BE2C (cell line): ENCODE data around the gene MAP3K13.

Experiments used
- DNase-seq: peaks from one replicate; pipeline ENCODE4 v3.0.0-alpha.2; 2020
- H3K27me3 ChIP-seq: fragments of 250-450 bp; sonication (Bioruptor Pico); 2 replicates; pipeline ENCODE4 v1.5.1; 2020; ENCODE audit warnings: mild to moderate bottlenecking
- H3K36me3 ChIP-seq: fragments of 250-450 bp; sonication (Bioruptor Pico); 2 replicates; pipeline ENCODE4 v1.5.1; 2020; ENCODE audit warnings: mild to moderate bottlenecking
- H3K4me1 ChIP-seq: fragments of 250-450 bp; sonication (Bioruptor Pico); 2 replicates; pipeline ENCODE4 v1.5.1; 2020
- H3K4me3 ChIP-seq: 2 replicates; pipeline ENCODE4 v1.5.1; 2011; ENCODE audit warnings: low read depth, low read length
- H3K9me3 ChIP-seq: fragments of 250-450 bp; sonication (Bioruptor Pico); 2 replicates; pipeline ENCODE4 v1.5.1; 2020
- TF ChIP-seq, protein P1 (sequence below): IDR thresholded peaks from 2 replicates; pipeline ENCODE4 v1.5.1; 2012; ENCODE audit warnings: mild to moderate bottlenecking, low read depth, low read length

Gene MAP3K13

GRCh38 chr3:185340751-185341150 lies 22.2 kb upstream of the MAP3K13 start:
- H3K4me1 ChIP-seq = no peaks in the 10 kb centered on the region
- no peak overlapping the region for H3K4me3 ChIP-seq
- no peak for DNase-seq
- no peaks in the 10 kb centered on the region for H3K9me3 ChIP-seq
- no peaks in the 10 kb centered on the region for H3K27me3 ChIP-seq
- H3K36me3 ChIP-seq = no peaks in the 10 kb centered on the region
- TF ChIP-seq, protein P1, sequence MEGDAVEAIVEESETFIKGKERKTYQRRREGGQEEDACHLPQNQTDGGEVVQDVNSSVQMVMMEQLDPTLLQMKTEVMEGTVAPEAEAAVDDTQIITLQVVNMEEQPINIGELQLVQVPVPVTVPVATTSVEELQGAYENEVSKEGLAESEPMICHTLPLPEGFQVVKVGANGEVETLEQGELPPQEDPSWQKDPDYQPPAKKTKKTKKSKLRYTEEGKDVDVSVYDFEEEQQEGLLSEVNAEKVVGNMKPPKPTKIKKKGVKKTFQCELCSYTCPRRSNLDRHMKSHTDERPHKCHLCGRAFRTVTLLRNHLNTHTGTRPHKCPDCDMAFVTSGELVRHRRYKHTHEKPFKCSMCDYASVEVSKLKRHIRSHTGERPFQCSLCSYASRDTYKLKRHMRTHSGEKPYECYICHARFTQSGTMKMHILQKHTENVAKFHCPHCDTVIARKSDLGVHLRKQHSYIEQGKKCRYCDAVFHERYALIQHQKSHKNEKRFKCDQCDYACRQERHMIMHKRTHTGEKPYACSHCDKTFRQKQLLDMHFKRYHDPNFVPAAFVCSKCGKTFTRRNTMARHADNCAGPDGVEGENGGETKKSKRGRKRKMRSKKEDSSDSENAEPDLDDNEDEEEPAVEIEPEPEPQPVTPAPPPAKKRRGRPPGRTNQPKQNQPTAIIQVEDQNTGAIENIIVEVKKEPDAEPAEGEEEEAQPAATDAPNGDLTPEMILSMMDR = no peak

DNA sequence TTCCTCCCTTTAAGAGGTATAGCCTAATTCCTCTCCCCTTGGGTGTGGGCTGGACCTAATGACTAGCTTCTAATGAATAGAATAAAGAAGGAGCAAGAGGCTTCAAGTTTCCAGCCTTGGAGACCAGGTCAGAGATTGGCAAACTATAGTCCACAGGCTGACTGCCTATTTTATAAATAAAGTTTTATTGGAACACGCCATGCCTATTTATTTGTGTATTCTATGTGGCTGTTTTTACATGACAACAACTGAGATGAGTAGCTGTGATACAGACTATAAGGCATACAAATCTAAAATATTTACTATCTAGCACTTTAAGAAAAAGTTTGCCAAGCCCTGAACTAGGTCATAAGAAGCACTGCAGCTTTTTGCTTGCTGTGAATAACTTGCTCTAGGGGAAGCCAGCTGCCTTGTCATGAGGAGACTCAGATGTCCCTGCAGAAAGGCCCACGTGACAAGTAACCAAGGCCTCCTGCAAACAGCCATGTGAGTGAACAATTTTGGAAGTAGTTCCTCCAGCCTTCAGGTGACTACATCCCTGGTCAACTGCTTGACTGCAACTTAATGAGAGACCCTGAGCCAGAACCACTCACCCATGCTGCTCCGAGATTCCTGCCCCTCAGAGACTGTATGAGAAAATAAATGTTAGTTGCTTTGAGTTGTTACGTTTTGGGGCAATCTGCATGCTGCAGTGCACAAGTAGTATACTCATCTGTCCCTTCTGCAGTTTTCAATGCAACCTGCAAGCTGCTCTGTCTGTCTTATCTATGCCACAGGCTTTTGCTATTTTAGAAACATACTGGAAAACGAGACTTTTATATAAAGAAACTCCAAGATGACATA lies 21.1 kb upstream of the MAP3K13 start:
- H3K27me3 ChIP-seq = no peaks in the 10 kb centered on the region
- H3K4me3 ChIP-seq = no peak overlapping the region
- no peaks in the 10 kb centered on the region for H3K9me3 ChIP-seq
- DNase-seq = no peak
- H3K36me3 ChIP-seq = no peaks in the 10 kb centered on the region
- TF ChIP-seq, protein P1 = no peak
- no peaks in the 10 kb centered on the region for H3K4me1 ChIP-seq

GRCh38 chr3:185342459-185343174 lies 20.3 kb upstream of the MAP3K13 start:
- Histone ChIP-seq H3K36me3 (no peaks in the 10 kb centered on the region), H3K4me3 (no peak overlapping the region), H3K27me3 (no peaks in the 10 kb centered on the region), H3K9me3 (no peaks in the 10 kb centered on the region), H3K4me1 (no peaks in the 10 kb centered on the region)
- DNase-seq = no peak
- TF ChIP-seq, protein P1 = no peak

- TF ChIP-seq, protein P1 = peak; percentile 18; the same call in 1 of the 2 replicates
- no peak overlapping the region for H3K4me3 ChIP-seq
- no peaks in the 10 kb centered on the region for H3K36me3 ChIP-seq
These were observed 15.5 kb upstream of the MAP3K13 start for GRCh38 chr3:185347399-185347798.

DNA sequence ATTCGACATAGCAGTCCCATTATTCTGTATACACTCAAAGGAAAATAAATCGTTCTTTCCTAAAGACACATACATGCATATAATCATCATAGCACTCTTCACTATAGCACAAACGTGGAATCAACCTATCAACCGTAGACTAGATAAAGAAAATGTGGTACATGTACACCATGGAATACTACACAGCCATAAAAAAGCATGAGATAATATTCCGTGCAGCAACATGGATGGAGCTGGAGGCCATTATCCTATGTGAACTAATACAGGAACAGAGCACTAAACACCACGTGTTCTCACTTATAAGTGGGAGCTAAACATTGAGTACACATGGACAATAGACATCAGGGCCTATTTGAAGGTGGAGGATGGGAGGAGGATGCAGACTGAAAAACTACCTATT lies 12.1 kb upstream of the MAP3K13 start:
- H3K4me1 ChIP-seq = peaks cover 2% of the 10 kb centered on the region; the same call in 1 of the 2 replicates
- no peaks in the 10 kb centered on the region for H3K36me3 ChIP-seq
- no peak overlapping the region for H3K4me3 ChIP-seq
- TF ChIP-seq, protein P1 = no peak
- H3K9me3 ChIP-seq = no peaks in the 10 kb centered on the region
- DNase-seq = no peak
- H3K27me3 ChIP-seq = no peaks in the 10 kb centered on the region; the same call in 1 of the 2 replicates

More at GRCh38 chr3:185347399-185347798, 15.5 kb upstream of the MAP3K13 start:
- H3K4me1 ChIP-seq = no peaks in the 10 kb centered on the region
- DNase-seq = no peak
- no peaks in the 10 kb centered on the region for H3K9me3 ChIP-seq
- H3K27me3 ChIP-seq = no peaks in the 10 kb centered on the region

- no peak overlapping the region for H3K4me3 ChIP-seq
- H3K4me1 ChIP-seq = peaks cover 5% of the 10 kb centered on the region
- no peaks in the 10 kb centered on the region for H3K9me3 ChIP-seq
- H3K27me3 ChIP-seq = no peaks in the 10 kb centered on the region; the same call in 1 of the 2 replicates
- no peaks in the 10 kb centered on the region for H3K36me3 ChIP-seq
- TF ChIP-seq, protein P1 = no peak
- no peak for DNase-seq
These were observed 11.5 kb upstream of the MAP3K13 start for GRCh38 chr3:185351396-185351795.
